ENCODE results near the gene FCGR3A.
"Not testable (repeated sequence)": the region's sequence is repeated elsewhere in the genome, so short reads cannot be mapped to it uniquely, and the experiment has no call there.

- TF ChIP-seq JUN, HDAC2 (IDR thresholded peaks at IDR 0.05): not testable (repeated sequence)
Observed at GRCh38 chr1:161588596-161588995, 39.0 kb upstream of the FCGR3A start.
